ENCODE measurements around the gene SUCLG1. TPM values are rescaled to one million over a fixed set of nuclear protein-coding genes. Genes with fewer than 3 reads are reported as not detected.

The SUCLG1 gene
- total RNA-seq, 1 donor from 2014 or later, result 50.6 TPM

- Mint-ChIP-seq H3K4me1 (ENCODE audit: low read depth, unreplicated experiment) (peaks cover 13% of the 10 kb centered on the region), H3K27me3 (ENCODE audit: low read depth, unreplicated experiment) (no peaks in the 10 kb centered on the region), H3K36me3 (ENCODE audit: low read depth, unreplicated experiment) (peaks cover 12% of the 10 kb centered on the region), H3K4me3 (ENCODE audit: unreplicated experiment) (no peak overlapping the region), H3K9me3 (ENCODE audit: unreplicated experiment) (peaks cover 4% of the 10 kb centered on the region), H3K27ac (ENCODE audit: unreplicated experiment) (no peak overlapping the region)
- no peaks in the 10 kb centered on the region for H4K20me1 ChIP-seq (ENCODE audit: insufficient read depth, low read length)
- no peak for DNase-seq (ENCODE audit: low read depth)
- H3K4me1 ChIP-seq (ENCODE audit: insufficient read depth, low read length), result no peaks in the 10 kb centered on the region
- no peaks in the 10 kb centered on the region for H3K79me2 ChIP-seq (ENCODE audit: insufficient read depth, low read length)
- H3K27ac ChIP-seq (ENCODE audit: low read depth, low read length), result no peak overlapping the region
- no peak overlapping the region for H3K4me3 ChIP-seq (ENCODE audit: insufficient read depth, low read depth, low read length)
- H3K27me3 ChIP-seq (ENCODE audit: insufficient read depth, low read length), result no peaks in the 10 kb centered on the region
- H3K9ac ChIP-seq (ENCODE audit: low read length), result no peak overlapping the region
- no peak for TF ChIP-seq EZH2 (IDR thresholded peaks at IDR 0.05; ENCODE audit: insufficient read depth, low read length)
- no peak for FAIRE-seq
- no peak overlapping the region for H2AFZ ChIP-seq (ENCODE audit: low read depth, low read length)
- no peak overlapping the region for H3K4me2 ChIP-seq (ENCODE audit: low read length)
- no peaks in the 10 kb centered on the region for H3K9me3 ChIP-seq (ENCODE audit: insufficient read depth, low read depth, low read length)
- H3K36me3 ChIP-seq (ENCODE audit: insufficient read depth, low read length), result peaks cover 24% of the 10 kb centered on the region
Observed at GRCh38 chr2:84429328-84429727, 29.8 kb downstream of the SUCLG1 start.

DNA sequence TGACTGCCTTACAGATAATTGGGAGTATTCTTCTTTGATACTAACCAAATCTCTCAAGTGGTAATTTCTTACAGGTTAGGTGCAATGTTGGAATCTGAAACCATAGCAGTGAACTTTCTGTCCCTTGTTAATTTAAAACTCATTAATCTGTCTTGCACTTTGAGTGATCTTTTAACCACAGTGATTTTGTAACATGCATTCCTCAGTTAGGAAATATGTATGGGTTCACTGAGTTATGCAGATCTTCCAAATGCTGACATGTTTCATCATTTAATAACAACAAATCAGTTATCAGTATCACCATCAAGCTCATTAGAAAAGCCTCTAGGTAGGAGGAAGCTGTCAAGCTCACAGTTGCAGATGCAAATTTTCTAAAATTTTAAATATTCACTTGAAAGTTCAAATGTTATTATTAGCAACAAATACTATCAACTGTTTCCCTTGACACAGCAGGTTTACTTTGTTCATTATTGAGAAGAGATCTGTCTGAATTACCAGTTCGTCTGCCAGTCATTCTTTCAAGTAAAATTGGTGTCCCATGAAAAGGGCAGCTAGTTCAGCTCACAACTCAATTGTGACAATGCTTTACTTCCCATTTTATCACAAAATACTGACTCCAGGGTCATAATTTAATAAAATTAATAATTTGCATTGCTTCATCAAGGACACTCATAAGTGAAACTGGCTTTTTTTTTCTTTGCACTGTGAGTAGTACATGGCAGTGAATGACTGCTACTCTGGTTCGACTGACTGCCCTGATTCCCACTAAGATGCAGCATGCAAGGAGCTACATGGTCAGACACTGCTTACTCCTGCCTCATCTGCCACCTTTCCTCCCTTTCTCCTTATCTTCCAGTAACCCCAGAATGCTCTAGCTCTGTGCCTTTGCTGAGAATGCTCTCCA lies 31.6 kb downstream of the SUCLG1 start:
- DNase-seq (ENCODE audit: low read depth), result peak; percentile 67

DNA sequence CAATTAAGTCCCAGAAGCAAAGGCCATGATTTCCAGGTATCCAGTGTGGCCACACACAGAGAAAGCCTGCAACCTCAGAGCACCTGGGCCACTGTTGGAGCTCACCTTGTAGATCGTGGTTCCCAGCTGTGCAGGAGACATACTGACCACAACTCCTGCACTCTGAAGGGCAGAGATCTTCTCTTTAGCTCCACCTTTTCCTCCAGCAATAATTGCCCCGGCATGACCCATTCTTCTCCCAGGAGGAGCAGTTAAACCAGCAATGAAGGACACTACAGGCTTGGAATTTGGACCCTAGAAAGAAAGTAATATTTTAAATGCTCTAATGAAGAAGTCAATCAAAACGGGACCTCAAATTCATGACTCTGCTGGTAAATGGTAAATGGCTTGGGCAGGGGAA lies 33.8 kb downstream of the SUCLG1 start:
- H3K4me1 ChIP-seq (ENCODE audit: insufficient read depth, low read length), result no peaks in the 10 kb centered on the region
- TF ChIP-seq, protein P1, sequence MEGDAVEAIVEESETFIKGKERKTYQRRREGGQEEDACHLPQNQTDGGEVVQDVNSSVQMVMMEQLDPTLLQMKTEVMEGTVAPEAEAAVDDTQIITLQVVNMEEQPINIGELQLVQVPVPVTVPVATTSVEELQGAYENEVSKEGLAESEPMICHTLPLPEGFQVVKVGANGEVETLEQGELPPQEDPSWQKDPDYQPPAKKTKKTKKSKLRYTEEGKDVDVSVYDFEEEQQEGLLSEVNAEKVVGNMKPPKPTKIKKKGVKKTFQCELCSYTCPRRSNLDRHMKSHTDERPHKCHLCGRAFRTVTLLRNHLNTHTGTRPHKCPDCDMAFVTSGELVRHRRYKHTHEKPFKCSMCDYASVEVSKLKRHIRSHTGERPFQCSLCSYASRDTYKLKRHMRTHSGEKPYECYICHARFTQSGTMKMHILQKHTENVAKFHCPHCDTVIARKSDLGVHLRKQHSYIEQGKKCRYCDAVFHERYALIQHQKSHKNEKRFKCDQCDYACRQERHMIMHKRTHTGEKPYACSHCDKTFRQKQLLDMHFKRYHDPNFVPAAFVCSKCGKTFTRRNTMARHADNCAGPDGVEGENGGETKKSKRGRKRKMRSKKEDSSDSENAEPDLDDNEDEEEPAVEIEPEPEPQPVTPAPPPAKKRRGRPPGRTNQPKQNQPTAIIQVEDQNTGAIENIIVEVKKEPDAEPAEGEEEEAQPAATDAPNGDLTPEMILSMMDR (IDR thresholded peaks at IDR 0.05; ENCODE audit: insufficient read depth, low read depth, low read length), result no peak
- no peak for TF ChIP-seq EZH2 (IDR thresholded peaks at IDR 0.05; ENCODE audit: insufficient read depth, low read length)
- DNase-seq (ENCODE audit: low read depth) (no peak), FAIRE-seq (no peak)
- Mint-ChIP-seq H3K9me3 (ENCODE audit: unreplicated experiment) (no peaks in the 10 kb centered on the region), H3K4me3 (ENCODE audit: unreplicated experiment) (no peak overlapping the region), H3K36me3 (ENCODE audit: low read depth, unreplicated experiment) (peaks cover 12% of the 10 kb centered on the region), H3K4me1 (ENCODE audit: low read depth, unreplicated experiment) (peaks cover 6% of the 10 kb centered on the region), H3K27me3 (ENCODE audit: low read depth, unreplicated experiment) (no peaks in the 10 kb centered on the region), H3K27ac (ENCODE audit: unreplicated experiment) (no peak overlapping the region)
- no peak overlapping the region for H3K27ac ChIP-seq (ENCODE audit: low read depth, low read length)
- no peaks in the 10 kb centered on the region for H3K27me3 ChIP-seq (ENCODE audit: insufficient read depth, low read length)
- no peak overlapping the region for H3K4me3 ChIP-seq (ENCODE audit: insufficient read depth, low read depth, low read length)
- H3K4me2 ChIP-seq (ENCODE audit: low read length), result no peak overlapping the region
- no peak overlapping the region for H3K9ac ChIP-seq (ENCODE audit: low read length)
- no peaks in the 10 kb centered on the region for H4K20me1 ChIP-seq (ENCODE audit: insufficient read depth, low read length)
- no peaks in the 10 kb centered on the region for H3K9me3 ChIP-seq (ENCODE audit: insufficient read depth, low read depth, low read length)
- H3K79me2 ChIP-seq (ENCODE audit: insufficient read depth, low read length), result no peaks in the 10 kb centered on the region
- H3K36me3 ChIP-seq (ENCODE audit: insufficient read depth, low read length), result peaks cover 18% of the 10 kb centered on the region
- H2AFZ ChIP-seq (ENCODE audit: low read depth, low read length), result no peak overlapping the region

More for the DNA sequence above, 31.6 kb downstream of the SUCLG1 start:
- Histone ChIP-seq H3K4me1 (ENCODE audit: insufficient read depth, low read length) (no peaks in the 10 kb centered on the region), H3K27ac (ENCODE audit: low read depth, low read length) (no peak overlapping the region), H3K9ac (ENCODE audit: low read length) (no peak overlapping the region), H3K9me3 (ENCODE audit: insufficient read depth, low read depth, low read length) (no peaks in the 10 kb centered on the region), H3K79me2 (ENCODE audit: insufficient read depth, low read length) (no peaks in the 10 kb centered on the region), H3K27me3 (ENCODE audit: insufficient read depth, low read length) (no peaks in the 10 kb centered on the region), H4K20me1 (ENCODE audit: insufficient read depth, low read length) (no peaks in the 10 kb centered on the region), H3K4me2 (ENCODE audit: low read length) (no peak overlapping the region), H2AFZ (ENCODE audit: low read depth, low read length) (no peak overlapping the region), H3K4me3 (ENCODE audit: insufficient read depth, low read depth, low read length) (no peak overlapping the region), H3K36me3 (ENCODE audit: insufficient read depth, low read length) (peaks cover 25% of the 10 kb centered on the region)
- no peak for FAIRE-seq
- Mint-ChIP-seq H3K9me3 (ENCODE audit: unreplicated experiment) (no peaks in the 10 kb centered on the region), H3K27me3 (ENCODE audit: low read depth, unreplicated experiment) (no peaks in the 10 kb centered on the region), H3K4me3 (ENCODE audit: unreplicated experiment) (no peak overlapping the region), H3K4me1 (ENCODE audit: low read depth, unreplicated experiment) (peaks cover 13% of the 10 kb centered on the region), H3K36me3 (ENCODE audit: low read depth, unreplicated experiment) (peaks cover 12% of the 10 kb centered on the region), H3K27ac (ENCODE audit: unreplicated experiment) (no peak overlapping the region)
- no peak for TF ChIP-seq EZH2 (IDR thresholded peaks at IDR 0.05; ENCODE audit: insufficient read depth, low read length)
- TF ChIP-seq, protein P1 (IDR thresholded peaks at IDR 0.05; ENCODE audit: insufficient read depth, low read depth, low read length), result no peak

Measured in astrocyte (in vitro differentiated cells and primary cell).